DLD1 (cell line): ENCODE measurements around the gene TMPRSS6.

ENCODE experiments used
- in situ Hi-C: cut with HindIII; loops from 2 replicates; pipeline ENCODE4 v1.10.0; 2017; ENCODE audit warnings: low sequenced_read_pairs

The TMPRSS6 gene

GRCh38 chr22:37054056-37054395, 55.5 kb downstream of the TMPRSS6 start:
- in situ Hi-C loops = loop anchor here (10.0 kb wide), 1 partner anchor 131 kb away; the partner anchor contains the start of gene C1QTNF6

GRCh38 chr22:37053310-37054055, 56.0 kb downstream of the TMPRSS6 start:
- in situ Hi-C loops = loop anchor here (10.0 kb wide), 1 partner anchor 131 kb away; the partner anchor contains the start of gene C1QTNF6

- in situ Hi-C loops = loop anchor here (10.0 kb wide), 1 partner anchor 132 kb away; the partner anchor contains the start of gene C1QTNF6
Measured at GRCh38 chr22:37052386-37053309, 56.9 kb downstream of the TMPRSS6 start.

- in situ Hi-C loops = loop anchor here (10.0 kb wide), 1 partner anchor 133 kb away; the partner anchor contains the start of gene C1QTNF6
Measured at GRCh38 chr22:37051391-37052385, 57.8 kb downstream of the TMPRSS6 start, which contains the start of gene KCTD17. TSS of gene KCTD17 (plus strand) at chr22:37051742. CDS start at chr22:37051761, 19 bp downstream.

DNA sequence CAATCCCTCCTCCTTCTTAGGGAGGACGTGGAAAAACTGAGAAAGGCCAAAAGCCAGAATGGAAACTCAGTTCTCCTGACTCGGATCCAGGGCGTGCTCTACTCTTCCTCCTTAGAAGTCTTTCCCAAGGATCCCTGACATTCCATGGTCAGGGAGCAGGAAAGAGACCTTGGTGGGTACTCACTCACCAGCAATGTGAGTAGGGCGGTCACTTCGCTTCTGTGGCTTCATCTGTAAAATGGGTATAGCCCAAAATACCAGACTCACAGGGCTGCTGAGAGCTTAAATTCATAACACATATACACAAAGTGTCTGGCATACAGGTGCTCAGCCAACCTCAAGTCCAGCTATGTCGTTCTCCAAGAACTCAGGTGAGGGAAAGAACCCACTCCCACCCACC, 58.6 kb downstream of the TMPRSS6 start:
- in situ Hi-C loops = loop anchor here (10.0 kb wide), 1 partner anchor 134 kb away; the partner anchor contains the start of gene C1QTNF6

DNA sequence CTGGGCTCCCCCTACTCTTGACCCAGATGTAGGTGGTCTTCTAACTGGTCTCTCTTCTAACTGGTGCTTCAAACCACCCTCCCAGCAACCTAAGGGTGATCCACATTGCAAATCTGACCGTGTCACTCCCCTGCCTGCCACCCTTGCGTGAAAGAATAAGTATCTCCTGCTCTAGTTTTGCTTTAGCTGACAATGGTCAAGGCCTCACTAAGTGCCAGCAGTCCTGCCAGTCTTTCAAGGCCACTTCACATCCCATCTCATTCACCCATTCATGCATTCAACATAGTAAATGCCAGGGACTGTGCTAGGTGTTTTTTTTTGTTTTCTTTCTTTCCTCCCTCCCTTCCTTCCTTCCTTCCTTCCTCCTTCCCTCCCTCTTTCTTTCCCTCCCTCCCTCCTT, 60.3 kb downstream of the TMPRSS6 start:
- in situ Hi-C loops = no loop called here

- in situ Hi-C loops = no loop called here
Measured at GRCh38 chr22:37048133-37048532, 61.4 kb downstream of the TMPRSS6 start.

GRCh38 chr22:37047006-37047405, 62.5 kb downstream of the TMPRSS6 start:
- in situ Hi-C loops = no loop called here

DNA sequence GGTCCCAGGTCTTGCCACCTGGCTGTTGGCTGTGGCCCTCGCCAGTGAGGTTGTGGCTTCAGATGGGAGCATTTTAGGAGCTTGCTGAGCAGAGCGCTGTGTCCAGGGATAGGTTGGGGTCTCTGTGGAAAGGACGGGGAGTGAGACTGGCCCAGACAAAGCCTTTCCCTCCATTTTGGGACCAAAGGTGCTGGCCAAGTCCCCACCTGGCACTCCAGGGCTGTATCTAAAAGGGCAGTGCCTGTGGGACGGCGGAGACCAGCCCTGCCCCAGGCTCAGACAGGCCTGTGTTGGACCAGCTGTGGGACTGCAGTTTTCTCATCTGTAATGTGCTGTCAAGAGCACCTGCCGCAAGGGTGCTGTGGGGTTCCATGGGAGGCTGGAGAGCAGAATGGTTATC, 62.9 kb downstream of the TMPRSS6 start:
- in situ Hi-C loops = no loop called here

DNA sequence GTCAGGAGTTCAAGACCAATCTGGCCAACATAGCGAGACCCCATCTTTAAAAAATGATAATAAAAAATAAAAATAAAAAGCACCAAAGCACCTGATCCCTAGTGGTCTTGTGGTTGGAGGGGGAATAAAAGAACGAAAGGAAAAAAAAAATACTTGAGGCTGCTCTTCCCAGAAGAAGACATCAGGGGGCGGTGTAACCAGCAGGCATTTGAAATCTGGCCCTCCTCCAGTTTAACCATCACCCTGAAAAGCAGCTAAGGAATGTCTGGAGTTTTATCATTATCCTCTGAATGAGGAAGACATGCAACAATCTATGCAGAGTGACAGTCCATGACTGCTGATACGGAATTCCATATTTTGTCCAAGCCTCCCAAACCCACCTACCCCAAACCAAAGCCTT, 63.6 kb downstream of the TMPRSS6 start:
- in situ Hi-C loops = no loop called here

GRCh38 chr22:37044634-37045625, 64.6 kb downstream of the TMPRSS6 start:
- in situ Hi-C loops = no loop called here

- in situ Hi-C loops = no loop called here
Measured at GRCh38 chr22:37043828-37044538, 65.5 kb downstream of the TMPRSS6 start.

GRCh38 chr22:37043209-37043827, 66.2 kb downstream of the TMPRSS6 start:
- in situ Hi-C loops = no loop called here

- in situ Hi-C loops = loop anchor here (10.0 kb wide), 1 partner anchor 225 kb away; no protein-coding TSS in a partner anchor
Measured at GRCh38 chr22:37039466-37039865, 70.0 kb downstream of the TMPRSS6 start.

- in situ Hi-C loops = loop anchor here (10.0 kb wide), 1 partner anchor 227 kb away; no protein-coding TSS in a partner anchor
Measured at GRCh38 chr22:37037669-37038068, 71.8 kb downstream of the TMPRSS6 start.

GRCh38 chr22:37036655-37037377, 72.7 kb downstream of the TMPRSS6 start:
- in situ Hi-C loops = loop anchor here (10.0 kb wide), 1 partner anchor 228 kb away; no protein-coding TSS in a partner anchor
